Dedifferentiated amniotic fluid mesenchymal stem cell (primary cell): ENCODE measurements around the gene SPATA31D3.
"Not testable (repeated sequence)": the region's sequence is repeated elsewhere in the genome, so short reads cannot be mapped to it uniquely, and the experiment has no call there.

Experiments
- DNase-seq: peaks from one replicate; pipeline ENCODE4 v3.0.0-alpha.2; 2016; ENCODE audit errors: extremely low spot score

The SPATA31D3 gene

GRCh38 chr9:81943393-81943792 is at the start of gene SPATA31D3:
Gene SPATA31D3, plus strand, starts transcription at chr9:81943500. Its CDS starts 86 bp downstream, at chr9:81943586.
- not testable (repeated sequence) for DNase-seq

DNA sequence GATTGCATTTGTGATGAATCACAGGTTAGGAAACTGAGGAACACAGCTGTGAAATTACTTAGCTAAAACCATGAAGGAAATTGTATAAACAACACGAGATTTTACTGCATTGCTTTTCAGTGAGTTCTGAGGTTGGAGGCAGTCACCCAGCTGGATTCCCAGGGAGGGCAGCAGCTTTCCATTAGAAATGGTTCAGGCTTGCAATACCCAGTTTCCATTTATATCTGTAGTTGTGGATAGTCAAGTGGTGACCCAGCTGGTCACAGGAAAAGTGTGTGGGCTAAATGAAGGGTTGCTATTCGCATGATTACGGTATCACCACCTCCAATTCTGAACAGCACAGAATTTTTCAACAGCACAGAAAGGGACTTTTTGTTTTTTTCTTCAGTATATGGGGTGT is 49.4 kb upstream of the SPATA31D3 start:
- no peak for DNase-seq

DNA sequence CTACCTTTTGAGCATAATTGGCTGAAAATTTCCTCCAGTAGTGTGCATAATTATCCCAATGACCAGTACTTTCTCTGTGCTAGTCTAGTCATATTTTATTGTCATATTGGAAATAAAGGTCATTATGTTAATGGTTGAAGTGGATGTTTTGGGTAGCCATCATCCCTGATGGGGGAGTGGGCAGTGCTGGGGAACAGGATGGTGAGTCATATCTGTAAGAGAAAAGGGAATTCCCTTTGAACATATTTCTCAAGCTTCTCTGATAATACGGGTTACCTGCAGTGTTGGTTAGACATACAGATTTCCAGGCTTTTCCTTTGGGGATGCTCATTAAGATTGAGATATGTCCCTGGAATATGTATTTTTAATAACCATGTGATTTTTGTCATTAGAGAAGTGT is 48.4 kb upstream of the SPATA31D3 start:
- DNase-seq, result no peak

GRCh38 chr9:81896070-81896469 is 47.2 kb upstream of the SPATA31D3 start:
- no peak for DNase-seq

- peak; percentile 19 for DNase-seq
Measured at GRCh38 chr9:81898851-81899250, 44.4 kb upstream of the SPATA31D3 start.

- peak; percentile 57 for DNase-seq
Measured at GRCh38 chr9:81902196-81902595, 41.1 kb upstream of the SPATA31D3 start.

DNA sequence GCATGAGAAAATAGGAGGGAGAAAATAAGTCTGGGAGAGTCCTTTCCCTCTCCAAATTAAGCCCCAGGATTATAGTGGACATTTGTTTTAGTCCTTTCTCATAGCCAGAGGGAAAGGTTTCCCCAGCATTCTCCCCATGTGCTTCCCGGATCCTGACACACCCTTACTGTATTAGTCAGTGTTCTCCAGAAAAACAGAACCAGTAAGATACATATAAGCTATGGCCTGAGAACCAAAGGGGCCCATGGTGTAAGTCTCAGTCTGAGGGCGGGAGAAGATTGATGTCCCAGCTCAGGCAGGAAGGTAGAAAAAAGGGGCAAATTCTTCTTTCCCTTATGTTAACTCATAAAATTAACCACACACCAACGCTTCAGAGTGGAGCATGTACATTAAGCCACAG is 40.7 kb upstream of the SPATA31D3 start:
- peak; percentile 47 for DNase-seq

GRCh38 chr9:81906671-81907070 is 36.6 kb upstream of the SPATA31D3 start:
- DNase-seq, result no peak

DNA sequence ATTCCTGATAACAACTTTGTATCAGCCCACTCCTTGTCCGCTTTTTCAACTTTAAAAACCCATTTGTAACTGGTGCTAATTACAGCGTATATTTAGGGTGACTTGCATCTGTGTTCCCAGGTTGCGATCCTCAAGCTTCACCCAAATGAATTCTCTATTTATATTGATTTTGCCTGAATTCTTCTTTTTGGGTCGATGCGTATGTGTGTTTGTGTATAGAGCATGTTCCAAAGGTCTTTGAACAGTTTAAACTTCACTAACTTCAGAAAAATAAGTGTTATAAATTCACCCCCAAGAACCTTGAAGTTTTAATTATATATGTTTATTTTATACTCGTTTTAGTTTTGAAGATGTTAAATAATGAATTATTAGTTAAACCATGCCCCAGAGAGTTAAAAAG is 31.2 kb upstream of the SPATA31D3 start:
- no peak for DNase-seq

DNA sequence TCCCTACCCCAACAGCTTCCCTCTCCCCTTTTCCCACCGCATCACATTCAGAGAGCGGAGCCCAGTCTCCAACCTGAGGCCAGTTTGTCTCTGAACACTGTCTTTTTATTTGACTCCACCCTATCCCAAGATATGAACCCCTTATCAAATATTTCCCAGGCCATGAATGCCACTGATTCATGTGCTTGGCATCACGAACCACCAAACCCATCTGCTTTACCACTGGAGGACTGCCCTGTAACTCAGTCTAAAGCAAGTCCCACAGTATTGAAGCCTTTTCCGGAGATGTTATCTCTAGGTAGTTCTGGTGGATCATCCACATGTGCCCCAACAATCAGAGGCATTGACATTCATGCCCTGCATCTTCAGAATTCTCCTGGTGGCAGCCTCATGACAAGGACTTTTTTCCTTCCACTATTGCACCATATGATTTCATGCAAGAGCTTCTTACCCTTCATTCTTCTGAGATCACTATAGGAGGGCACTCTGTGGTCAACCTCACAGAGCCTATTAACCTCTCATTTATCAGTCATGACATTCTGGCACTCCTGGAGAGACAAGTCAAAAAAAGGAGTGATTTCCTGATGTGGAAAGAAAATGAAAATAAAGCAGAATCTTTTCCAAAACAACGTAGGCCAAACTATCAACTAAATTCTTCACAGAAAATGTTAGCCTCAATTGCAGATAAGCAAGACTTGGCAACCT is 27.3 kb upstream of the SPATA31D3 start:
- DNase-seq, result no peak

- DNase-seq, result not testable (repeated sequence)
Measured at GRCh38 chr9:81918507-81918906, 24.8 kb upstream of the SPATA31D3 start.

DNA sequence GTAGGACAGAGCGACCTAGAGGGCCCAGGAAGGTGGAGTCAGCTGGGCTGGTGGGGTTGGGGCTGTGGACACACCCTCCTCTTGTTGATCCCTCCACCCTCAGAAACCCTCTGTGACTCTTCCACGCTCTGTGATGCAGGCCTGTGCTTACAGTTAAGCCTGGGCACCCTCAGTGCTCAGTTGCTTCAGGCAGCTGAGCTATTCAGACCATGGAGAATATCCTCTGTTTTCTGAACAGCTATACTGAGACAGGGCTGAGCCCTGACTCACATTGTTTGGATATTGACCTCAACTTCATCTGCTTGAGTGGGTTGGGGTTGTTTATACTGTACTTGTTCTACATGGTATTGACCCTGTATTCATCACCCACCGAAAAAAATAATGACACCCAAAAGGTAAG is 15.0 kb upstream of the SPATA31D3 start, which contains the start of gene SPATA31D4:
TSS of gene SPATA31D4 (plus strand) at position 124 of the 400 bp plus-strand sequence. CDS start at position 210, 86 bp downstream.
- DNase-seq, result not testable (repeated sequence)

GRCh38 chr9:81930147-81930546 is 13.2 kb upstream of the SPATA31D3 start:
- not testable (repeated sequence) for DNase-seq

- DNase-seq, result not testable (repeated sequence)
Measured at GRCh38 chr9:81933547-81933946, 9.8 kb upstream of the SPATA31D3 start.

- not testable (repeated sequence) for DNase-seq
Measured at GRCh38 chr9:81948650-81949049, 5.3 kb downstream of the SPATA31D3 start.

DNA sequence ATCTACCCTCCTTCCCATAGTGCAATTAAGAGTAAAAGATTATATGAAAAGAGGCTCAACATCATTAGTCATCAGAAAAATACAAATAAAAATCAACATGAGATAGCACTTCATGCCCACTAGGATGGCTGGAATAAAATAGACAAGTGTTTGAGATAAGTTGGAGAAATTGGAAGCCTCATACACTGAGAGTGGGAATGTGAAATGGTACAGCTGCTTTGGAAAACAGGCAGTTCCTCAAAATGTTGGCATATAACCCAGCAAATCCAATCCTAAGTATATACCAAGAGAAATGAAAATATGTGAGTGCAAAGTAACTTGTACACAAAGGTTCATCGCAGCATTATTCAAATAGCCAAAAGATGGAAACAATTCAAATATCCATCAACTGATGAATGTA is 9.8 kb downstream of the SPATA31D3 start:
- DNase-seq, result no peak

GRCh38 chr9:81955625-81956024 is 12.3 kb downstream of the SPATA31D3 start:
- DNase-seq, result no peak

DNA sequence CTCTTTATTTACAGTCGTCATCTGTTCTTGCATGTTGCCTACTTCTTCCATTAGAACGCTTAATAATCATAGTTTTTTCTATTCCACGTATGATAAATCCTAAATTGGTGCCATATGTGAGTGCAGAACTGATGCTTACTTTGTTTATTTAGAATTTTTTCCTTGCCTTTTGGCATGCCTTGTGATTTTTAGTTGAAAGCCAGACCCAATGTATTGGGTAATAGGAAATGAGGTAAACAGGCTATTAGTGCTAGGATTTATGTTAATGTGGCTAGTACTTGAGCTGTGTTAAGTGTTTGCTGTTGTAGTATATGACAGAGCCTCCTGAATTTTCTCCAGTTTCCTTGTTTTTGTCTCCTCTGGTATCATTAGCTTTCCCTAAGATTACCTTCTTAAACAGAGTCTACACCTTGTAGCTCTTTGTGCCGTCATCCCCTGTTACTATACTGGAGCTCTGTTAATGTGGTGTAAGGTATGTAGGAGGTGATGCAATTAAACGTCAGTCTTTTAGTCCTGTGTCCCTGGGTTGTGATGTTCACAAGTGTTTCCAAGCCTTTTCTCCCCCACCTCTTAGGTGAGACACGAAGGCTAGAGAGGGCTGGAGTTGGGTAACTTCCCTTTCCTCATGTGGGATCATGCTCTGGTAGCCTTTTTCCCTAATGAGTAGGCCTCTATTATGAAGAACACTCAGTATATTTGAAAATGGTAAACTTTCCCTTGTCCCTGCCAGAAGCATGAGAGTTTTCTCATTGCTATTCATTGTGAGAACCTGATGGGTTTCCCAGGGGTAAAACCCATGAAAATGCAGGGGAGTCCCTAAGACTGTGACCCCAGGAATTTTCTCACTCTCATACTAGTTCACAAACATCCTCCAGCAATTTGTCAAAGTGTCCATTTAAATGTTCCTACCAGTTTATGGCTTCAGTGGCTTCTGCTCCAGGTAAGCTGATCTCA is 21.2 kb downstream of the SPATA31D3 start:
- no peak for DNase-seq

DNA sequence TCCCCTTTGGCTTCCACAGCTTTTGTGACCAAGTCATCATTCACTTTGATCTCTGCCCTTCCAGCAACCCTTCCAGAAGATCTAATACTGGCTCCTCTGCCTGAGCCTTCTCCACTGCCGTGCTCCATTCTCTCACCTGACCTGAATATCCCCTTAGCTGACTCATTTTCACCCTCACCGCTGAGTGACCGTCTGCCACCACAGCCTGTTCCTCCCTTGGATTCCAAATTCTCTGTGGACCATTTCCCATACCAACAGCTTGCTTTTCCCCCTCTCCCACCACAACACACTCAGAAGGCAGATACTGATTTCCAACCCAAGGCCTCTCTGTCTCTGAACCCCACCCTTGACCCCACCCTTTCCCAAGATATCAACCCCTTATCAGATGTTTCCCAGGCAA is 24.7 kb downstream of the SPATA31D3 start:
- no peak for DNase-seq

- no peak for DNase-seq
Measured at GRCh38 chr9:81969971-81970370, 26.7 kb downstream of the SPATA31D3 start.

DNA sequence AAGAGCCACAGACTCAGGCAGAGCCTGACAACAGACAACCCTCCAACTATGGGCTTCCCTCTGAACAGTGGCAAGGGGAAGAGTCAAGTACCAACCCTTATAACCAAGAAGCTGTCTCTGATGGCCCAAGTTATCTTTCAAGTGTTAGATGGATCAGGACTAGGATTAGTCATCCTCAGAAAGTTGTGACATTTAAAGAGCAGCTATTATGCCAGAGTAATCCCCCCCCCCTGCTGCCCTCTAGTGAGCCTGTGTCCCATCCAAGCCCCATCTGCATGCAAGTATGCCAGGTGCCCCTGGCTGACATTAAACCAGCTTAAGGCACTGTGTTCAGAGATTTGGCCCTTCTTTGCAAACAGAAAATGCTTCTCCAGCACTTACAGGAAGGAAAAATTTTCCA is 28.4 kb downstream of the SPATA31D3 start:
- no peak for DNase-seq

GRCh38 chr9:81974764-81975163 is 31.5 kb downstream of the SPATA31D3 start:
- DNase-seq, result no peak

DNA sequence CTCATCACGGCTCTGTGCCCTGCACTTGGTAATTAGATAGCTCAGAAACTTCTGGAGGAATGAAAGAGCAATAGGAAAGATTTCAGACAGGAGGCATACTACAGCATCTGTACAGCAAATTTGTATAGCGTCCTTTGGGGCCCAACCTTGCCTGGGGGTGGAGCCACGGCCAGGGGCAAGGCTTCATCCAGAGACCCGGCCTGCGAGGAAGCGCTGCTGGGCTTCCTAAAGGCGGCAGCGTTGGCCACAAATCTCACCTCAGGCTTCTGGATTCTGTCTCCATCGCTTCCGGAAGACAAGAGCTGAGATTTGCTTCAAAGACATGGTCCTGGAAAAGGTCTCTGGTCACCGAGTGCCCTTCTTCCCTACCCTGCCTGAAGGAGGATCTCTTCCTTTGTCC is 33.1 kb downstream of the SPATA31D3 start:
- DNase-seq, result no peak
